Measurements from ENCODE around the gene DAZAP2.
"Not testable (repeated sequence)": the region's sequence is repeated elsewhere in the genome, so short reads cannot be mapped to it uniquely, and the experiment has no call there.

Gene DAZAP2

GRCh38 chr12:51246254-51246853, 7.7 kb downstream of the DAZAP2 start:
- no peaks in the 10 kb centered on the region for H3K9me3 Mint-ChIP-seq
- peak overlapping the region in 1 of 2 donors; percentile 56 for H3K4me3 Mint-ChIP-seq
- ATAC-seq (replicated peaks): peak; percentile 77
- peak in 2 of 3 experiments; percentile 20 to 26 for DNase-seq
- H3K27me3 Mint-ChIP-seq: no peaks in the 10 kb centered on the region
- peaks cover 54% of the 10 kb centered on the region for H3K36me3 Mint-ChIP-seq (ENCODE audit: insufficient read depth)
- peaks cover 42 to 51% of the 10 kb centered on the region in 2 donors for H3K4me1 Mint-ChIP-seq (ENCODE audit: low read depth in 2 of 2)
- H3K27ac Mint-ChIP-seq: peak overlapping the region; percentile 91 to 92

- DNase-seq (no peak), ATAC-seq (replicated peaks) (no peak)
- H3K27me3 Mint-ChIP-seq: no peaks in the 10 kb centered on the region
- peaks cover 37 to 41% of the 10 kb centered on the region in 2 donors for H3K4me1 Mint-ChIP-seq (ENCODE audit: low read depth in 2 of 2)
- H3K27ac Mint-ChIP-seq: peak overlapping the region; percentile 46 to 91
- H3K9me3 Mint-ChIP-seq: no peaks in the 10 kb centered on the region
- H3K4me3 Mint-ChIP-seq: peak overlapping the region in 1 of 2 donors; percentile 56
- H3K36me3 Mint-ChIP-seq (ENCODE audit: insufficient read depth): peaks cover 44% of the 10 kb centered on the region
Measured at GRCh38 chr12:51247523-51248206, 9.0 kb downstream of the DAZAP2 start.

GRCh38 chr12:51253276-51253675, 14.7 kb downstream of the DAZAP2 start:
- H3K9me3 Mint-ChIP-seq: no peaks in the 10 kb centered on the region
- H3K4me3 Mint-ChIP-seq: no peak overlapping the region
- peaks cover 7% of the 10 kb centered on the region for H3K36me3 Mint-ChIP-seq (ENCODE audit: insufficient read depth)
- H3K27ac Mint-ChIP-seq: no peak overlapping the region
- ATAC-seq (replicated peaks) (no peak), DNase-seq (no peak)
- peaks cover 6% of the 10 kb centered on the region in 2 donors for H3K4me1 Mint-ChIP-seq (ENCODE audit: low read depth in 2 of 2)
- H3K27me3 Mint-ChIP-seq: no peaks in the 10 kb centered on the region

- DNase-seq (no peak), ATAC-seq (replicated peaks) (no peak)
- H3K27ac Mint-ChIP-seq: peak overlapping the region in 1 of 2 donors; percentile 4
Measured at GRCh38 chr12:51254536-51254935, 15.9 kb downstream of the DAZAP2 start.

GRCh38 chr12:51259600-51259999, 21.0 kb downstream of the DAZAP2 start:
- H3K27me3 Mint-ChIP-seq; H3K4me3 Mint-ChIP-seq; H3K9me3 Mint-ChIP-seq; H3K4me1 Mint-ChIP-seq (ENCODE audit: low read depth in 2 of 2); H3K36me3 Mint-ChIP-seq (ENCODE audit: insufficient read depth); ATAC-seq (replicated peaks); DNase-seq; H3K27ac Mint-ChIP-seq: not testable (repeated sequence)

More at GRCh38 chr12:51254536-51254935, 15.9 kb downstream of the DAZAP2 start:
- H3K9me3 Mint-ChIP-seq: no peaks in the 10 kb centered on the region
- H3K27me3 Mint-ChIP-seq: no peaks in the 10 kb centered on the region
- H3K4me1 Mint-ChIP-seq (ENCODE audit: low read depth in 2 of 2): peaks cover 3% of the 10 kb centered on the region in 2 donors
- H3K4me3 Mint-ChIP-seq: no peak overlapping the region
- H3K36me3 Mint-ChIP-seq (ENCODE audit: insufficient read depth): peaks cover 7% of the 10 kb centered on the region

GRCh38 chr12:51262758-51263177, 24.1 kb downstream of the DAZAP2 start:
- peak in 1 of 3 experiments; percentile 22 for DNase-seq
- peaks cover 14 to 19% of the 10 kb centered on the region in 2 donors for H3K4me1 Mint-ChIP-seq (ENCODE audit: low read depth in 2 of 2)
- H3K4me3 Mint-ChIP-seq: no peak overlapping the region
- no peaks in the 10 kb centered on the region for H3K27me3 Mint-ChIP-seq
- H3K27ac Mint-ChIP-seq: no peak overlapping the region
- H3K9me3 Mint-ChIP-seq: no peaks in the 10 kb centered on the region
- no peaks in the 10 kb centered on the region for H3K36me3 Mint-ChIP-seq (ENCODE audit: insufficient read depth)
- peak; percentile 31 for ATAC-seq (replicated peaks)

GRCh38 chr12:51263341-51263740, 24.7 kb downstream of the DAZAP2 start:
- no peaks in the 10 kb centered on the region for H3K9me3 Mint-ChIP-seq
- H3K4me3 Mint-ChIP-seq: no peak overlapping the region
- H3K27me3 Mint-ChIP-seq: no peaks in the 10 kb centered on the region
- no peak for ATAC-seq (replicated peaks)
- DNase-seq: no peak
- H3K27ac Mint-ChIP-seq: no peak overlapping the region
- H3K4me1 Mint-ChIP-seq (ENCODE audit: low read depth in 2 of 2): peaks cover 16 to 23% of the 10 kb centered on the region in 2 donors
- no peaks in the 10 kb centered on the region for H3K36me3 Mint-ChIP-seq (ENCODE audit: insufficient read depth)

- Mint-ChIP-seq H3K9me3 (no peaks in the 10 kb centered on the region), H3K27ac (peak overlapping the region; percentile 1 to 15), H3K27me3 (no peaks in the 10 kb centered on the region), H3K4me1 (ENCODE audit: low read depth in 2 of 2) (peaks cover 22 to 29% of the 10 kb centered on the region in 2 donors), H3K36me3 (ENCODE audit: insufficient read depth) (peaks cover under 1% of the 10 kb centered on the region), H3K4me3 (peak overlapping the region; percentile 37 to 48)
- ATAC-seq (replicated peaks): no peak
- DNase-seq: no peak
Measured at GRCh38 chr12:51264297-51264696, 25.7 kb downstream of the DAZAP2 start.

GRCh38 chr12:51265024-51265423, 26.4 kb downstream of the DAZAP2 start:
- Mint-ChIP-seq H3K36me3 (ENCODE audit: insufficient read depth) (peaks cover 3% of the 10 kb centered on the region), H3K9me3 (no peaks in the 10 kb centered on the region), H3K4me3 (peak overlapping the region in 1 of 2 donors; percentile 48), H3K27ac (no peak overlapping the region), H3K27me3 (no peaks in the 10 kb centered on the region), H3K4me1 (ENCODE audit: low read depth in 2 of 2) (peaks cover 25 to 32% of the 10 kb centered on the region in 2 donors)
- no peak for DNase-seq
- peak; percentile 78 for ATAC-seq (replicated peaks)

GRCh38 chr12:51269174-51270066, 30.8 kb downstream of the DAZAP2 start:
- DNase-seq (peak in 2 of 3 experiments; percentile 23 to 32), ATAC-seq (replicated peaks) (peak; percentile 50)
- peaks cover 6% of the 10 kb centered on the region for H3K36me3 Mint-ChIP-seq (ENCODE audit: insufficient read depth)
- peak overlapping the region; percentile 96 to 97 for H3K4me3 Mint-ChIP-seq
- peaks cover 25 to 35% of the 10 kb centered on the region in 2 donors for H3K4me1 Mint-ChIP-seq (ENCODE audit: low read depth in 2 of 2)
- no peaks in the 10 kb centered on the region for H3K9me3 Mint-ChIP-seq
- H3K27ac Mint-ChIP-seq: peak overlapping the region; percentile 75 to 80
- H3K27me3 Mint-ChIP-seq: no peaks in the 10 kb centered on the region

GRCh38 chr12:51270067-51270950, 31.7 kb downstream of the DAZAP2 start, which contains the start of gene SMAGP:
Gene SMAGP, minus strand, starts transcription at chr12:51270415. Its CDS starts 1,137 bp downstream, at chr12:51269278.
- Mint-ChIP-seq H3K27me3 (no peaks in the 10 kb centered on the region), H3K27ac (peak within 1 kb of the TSS; percentile 91 to 94), H3K36me3 (ENCODE audit: insufficient read depth) (peaks cover 6% of the 10 kb centered on the region), H3K4me1 (ENCODE audit: low read depth in 2 of 2) (peaks cover 20 to 31% of the 10 kb centered on the region in 2 donors), H3K4me3 (peak within 1 kb of the TSS; percentile 96 to 97), H3K9me3 (no peaks in the 10 kb centered on the region)
- peak; percentile 68 for ATAC-seq (replicated peaks)
- DNase-seq: peak; percentile 27 to 42 (median 33)

- no peaks in the 10 kb centered on the region for H3K9me3 Mint-ChIP-seq
- DNase-seq (no peak), ATAC-seq (replicated peaks) (no peak)
- peaks cover 6% of the 10 kb centered on the region for H3K36me3 Mint-ChIP-seq (ENCODE audit: insufficient read depth)
- peak overlapping the region; percentile 96 to 97 for H3K4me3 Mint-ChIP-seq
- H3K4me1 Mint-ChIP-seq (ENCODE audit: low read depth in 2 of 2): peaks cover 18 to 27% of the 10 kb centered on the region in 2 donors
- H3K27me3 Mint-ChIP-seq: no peaks in the 10 kb centered on the region
- H3K27ac Mint-ChIP-seq: peak overlapping the region; percentile 91 to 94
Measured at GRCh38 chr12:51270951-51271518, 32.4 kb downstream of the DAZAP2 start.
